Keratinocyte (primary cell): ENCODE measurements around the gene PARD6G.

ENCODE experiments used
- CTCF ChIP-seq, 3 experiments: IDR thresholded peaks in 1 of 3; conservative IDR thresholded peaks in 1 of 3; optimal IDR thresholded peaks in 1 of 3; 2 replicates in 2 of 3; 3 replicates in 1 of 3; pipeline versions ENCODE3 to v1.5.1; 2011; ENCODE audit warnings: low read length in 3 of 3, mild to moderate bottlenecking in 3 of 3, moderate library complexity in 2 of 3, control low read depth in 1 of 3, inconsistent platforms in 1 of 3; ENCODE audit not compliant: insufficient read depth in 2 of 3; ENCODE audit errors: extremely low read depth in 1 of 3
- EZH2 ChIP-seq: IDR thresholded peaks from one replicate; pipeline ENCODE4 v1.6.1; 2012; ENCODE audit warnings: inconsistent platforms, mild to moderate bottlenecking, low read length, moderate library complexity

GRCh38 chr18:80159713-80160636 is 87.3 kb downstream of the PARD6G start:
- TF ChIP-seq CTCF (optimal IDR thresholded peaks at IDR 0.05 in 1 of 3, IDR thresholded peaks at IDR 0.05 in 1 of 3, conservative IDR thresholded peaks at IDR 0.05 in 1 of 3; ENCODE audit: extremely low read depth in 1 of 3, insufficient read depth in 2 of 3, low read length in 3 of 3) (no peak), EZH2 (no peak)
